Activated T-helper 9 cell treated with anti-CD3 and anti-CD28 coated beads, Interleukin-2, amount 50 U/mL, for 16 hours (primary cell): Measurements from ENCODE around the gene TMEM223.
A peak's percentile ranks its signal among the peaks of the same experiment; 100 is the strongest.
"Not testable (repeated sequence)": the region's sequence is repeated elsewhere in the genome, so short reads cannot be mapped to it uniquely, and the experiment has no call there.

Experiments used
- DNase-seq: peaks from one replicate; pipeline ENCODE4 v3.0.0-alpha.2; 2020; ENCODE audit warnings: low read depth

The TMEM223 gene

GRCh38 chr11:62799486-62799885 is 7.7 kb upstream of the TMEM223 start:
- no peak for DNase-seq

- no peak for DNase-seq
Observed at GRCh38 chr11:62796281-62796680, 4.5 kb upstream of the TMEM223 start.

GRCh38 chr11:62794201-62794775 is 2.5 kb upstream of the TMEM223 start:
- DNase-seq: no peak

DNA sequence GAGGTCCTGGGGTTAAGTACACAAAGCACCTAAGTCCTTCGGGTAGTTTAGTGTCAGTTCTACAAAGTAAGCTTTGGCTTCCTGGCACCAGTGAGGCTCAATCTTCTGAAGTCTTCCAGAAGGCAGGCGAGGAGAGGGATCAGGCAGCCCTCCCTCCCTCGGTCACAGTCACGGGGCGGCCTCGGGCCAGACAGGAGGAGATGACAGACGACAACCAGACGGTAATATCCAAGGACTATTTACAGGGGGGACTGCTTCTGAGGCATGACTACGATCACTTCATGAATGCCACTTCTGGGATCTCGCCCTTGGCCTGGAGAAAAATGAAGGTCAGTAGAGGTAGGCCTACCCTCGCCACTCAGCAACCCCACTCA is 383 bp upstream of the TMEM223 start:
- no peak for DNase-seq

- DNase-seq: no peak
Observed at GRCh38 chr11:62789576-62789975, 2.2 kb downstream of the TMEM223 start.

DNA sequence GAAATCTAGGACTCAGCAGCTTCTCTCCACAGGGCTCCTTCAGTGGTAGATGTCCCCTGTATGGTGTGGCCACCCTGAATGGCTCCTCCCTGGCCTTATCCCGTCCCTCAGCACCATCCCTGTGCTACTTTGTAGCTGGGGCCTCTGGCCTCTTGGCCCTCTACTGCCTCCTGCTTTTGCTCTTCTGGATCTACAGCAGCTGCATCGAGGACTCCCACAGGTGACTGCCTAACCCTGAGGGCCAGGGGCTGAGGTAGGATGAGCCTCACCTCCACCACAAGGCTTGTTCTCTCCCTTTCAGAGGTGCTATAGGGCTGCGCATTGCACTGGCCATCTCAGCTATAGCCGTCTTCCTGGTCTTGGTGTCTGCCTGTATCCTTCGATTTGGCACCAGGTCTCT is 2.8 kb downstream of the TMEM223 start:
- DNase-seq: no peak

- DNase-seq: peak; percentile 95
Observed at GRCh38 chr11:62787005-62787759, 4.6 kb downstream of the TMEM223 start, which contains the start of gene TMEM179B. TMEM179B (plus strand) TSS chr11:62787402; CDS start chr11:62787432, 30 bp downstream.

DNA sequence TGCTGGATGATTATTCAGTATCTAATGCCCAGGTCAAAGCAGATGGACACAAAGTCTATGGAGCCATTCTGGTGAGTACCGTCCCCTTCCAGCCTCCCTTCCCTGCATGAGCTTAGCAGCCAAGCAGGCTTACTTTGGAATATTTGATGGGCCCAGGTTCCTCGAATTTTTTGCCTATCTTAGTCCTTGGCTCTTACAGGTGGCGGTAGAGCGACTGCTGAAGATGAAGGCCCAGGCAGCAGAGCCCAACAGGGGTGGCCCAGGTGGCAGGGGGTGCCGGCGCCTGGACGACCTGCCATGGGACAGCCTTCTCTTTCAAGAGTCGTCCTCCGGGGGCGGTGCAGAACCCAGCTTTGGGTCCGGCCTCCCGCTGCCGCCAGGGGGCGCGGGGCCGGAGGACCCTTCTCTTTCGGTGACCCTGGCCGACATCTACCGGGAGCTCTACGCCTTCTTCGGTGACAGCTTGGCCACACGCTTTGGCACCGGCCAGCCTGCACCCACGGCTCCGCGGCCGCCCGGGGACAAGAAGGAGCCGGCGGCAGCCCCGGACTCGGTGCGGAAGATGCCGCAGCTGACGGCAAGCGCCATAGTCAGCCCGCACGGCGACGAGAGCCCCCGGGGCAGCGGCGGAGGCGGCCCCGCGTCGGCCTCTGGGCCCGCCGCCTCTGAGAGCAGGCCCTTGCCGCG is 5.3 kb downstream of the TMEM223 start:
- peak; percentile 80 for DNase-seq

DNA sequence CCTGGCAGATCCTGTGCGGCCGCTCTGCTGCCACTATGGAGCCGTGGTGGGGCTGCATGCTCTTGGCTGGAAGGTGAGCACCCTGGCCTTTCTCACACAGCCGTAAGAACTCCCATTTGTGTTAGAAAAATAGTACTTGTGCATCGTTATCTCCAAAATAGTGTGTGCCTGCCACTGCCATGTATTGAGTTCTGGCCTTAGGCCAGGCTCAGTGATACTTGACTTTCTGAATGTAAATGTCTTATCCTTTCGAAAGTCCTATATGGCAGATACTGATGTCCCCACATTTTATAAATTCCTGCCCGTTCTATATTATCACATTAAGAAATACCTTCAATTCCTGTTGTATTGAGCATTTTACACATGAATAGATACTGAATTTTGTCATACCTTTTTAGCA is 9.1 kb downstream of the TMEM223 start:
- DNase-seq: no peak

DNA sequence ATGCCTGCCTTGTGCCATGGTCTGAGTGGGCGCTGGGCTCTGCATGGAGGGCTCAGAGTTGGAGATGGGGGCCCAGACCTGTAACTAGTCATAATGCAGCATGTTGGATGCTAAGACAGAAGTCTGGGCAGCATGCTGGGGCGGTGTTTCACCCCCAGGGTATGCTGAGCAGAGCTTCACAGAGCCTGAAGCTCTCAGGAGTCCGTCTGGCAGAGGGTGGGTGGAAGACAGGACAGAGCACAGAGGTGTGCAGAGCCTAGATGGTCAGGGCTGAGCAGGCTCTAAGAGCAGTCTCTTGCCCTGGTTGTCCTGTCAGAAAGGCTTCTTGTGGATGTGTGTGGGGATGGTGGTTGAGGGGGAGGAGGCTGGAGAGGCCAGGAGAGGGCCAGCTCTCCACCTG is 13.4 kb downstream of the TMEM223 start:
- no peak for DNase-seq

- no peak for DNase-seq
Observed at GRCh38 chr11:62777389-62777788, 14.4 kb downstream of the TMEM223 start.

DNA sequence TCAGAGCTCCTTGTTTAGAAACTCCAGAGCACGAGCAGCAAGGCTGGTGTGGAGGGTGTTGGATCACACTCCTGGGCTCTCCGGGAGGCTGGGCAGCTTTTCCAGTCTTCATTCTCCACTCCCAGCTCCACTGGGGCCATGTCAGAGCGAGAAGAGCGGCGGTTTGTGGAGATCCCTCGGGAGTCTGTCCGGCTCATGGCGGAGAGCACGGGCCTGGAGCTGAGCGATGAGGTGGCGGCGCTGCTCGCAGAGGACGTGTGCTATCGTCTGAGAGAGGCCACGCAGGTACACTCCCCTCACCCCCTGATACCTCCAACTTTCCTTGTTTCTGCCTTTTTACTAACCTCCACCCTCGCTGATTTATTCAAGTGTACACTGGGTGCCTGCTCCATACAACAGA is 16.2 kb downstream of the TMEM223 start:
- DNase-seq: no peak

GRCh38 chr11:62774407-62774806 is 17.4 kb downstream of the TMEM223 start:
- no peak for DNase-seq

- DNase-seq: peak; percentile 88
Observed at GRCh38 chr11:62771144-62772021, 20.4 kb downstream of the TMEM223 start, which contains the start of gene TAF6L. TAF6L (plus strand) TSS chr11:62771396; CDS start chr11:62775784, 4,388 bp downstream.

DNA sequence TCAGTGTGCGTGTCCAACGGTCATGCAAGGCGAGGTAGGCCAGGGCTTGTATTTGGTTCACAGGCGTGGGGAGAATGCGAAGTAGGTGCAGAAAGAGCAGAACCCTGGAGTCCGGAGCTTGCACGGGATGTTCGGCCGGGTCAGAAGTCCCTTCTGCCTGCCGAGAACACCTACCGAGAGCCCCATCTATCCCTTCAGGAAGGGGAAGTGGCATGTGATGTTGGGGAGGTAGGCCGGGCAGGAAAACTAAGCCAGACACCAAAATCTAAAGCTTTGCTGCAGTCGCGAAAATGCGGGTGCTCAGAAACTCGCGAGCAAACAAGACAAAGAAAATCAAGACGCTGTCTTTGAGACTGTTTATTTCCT is 21.0 kb downstream of the TMEM223 start:
- no peak for DNase-seq

GRCh38 chr11:62760867-62761227 is 31.0 kb downstream of the TMEM223 start:
- DNase-seq: not testable (repeated sequence)

GRCh38 chr11:62757846-62758788 is 33.7 kb downstream of the TMEM223 start:
- no peak for DNase-seq

DNA sequence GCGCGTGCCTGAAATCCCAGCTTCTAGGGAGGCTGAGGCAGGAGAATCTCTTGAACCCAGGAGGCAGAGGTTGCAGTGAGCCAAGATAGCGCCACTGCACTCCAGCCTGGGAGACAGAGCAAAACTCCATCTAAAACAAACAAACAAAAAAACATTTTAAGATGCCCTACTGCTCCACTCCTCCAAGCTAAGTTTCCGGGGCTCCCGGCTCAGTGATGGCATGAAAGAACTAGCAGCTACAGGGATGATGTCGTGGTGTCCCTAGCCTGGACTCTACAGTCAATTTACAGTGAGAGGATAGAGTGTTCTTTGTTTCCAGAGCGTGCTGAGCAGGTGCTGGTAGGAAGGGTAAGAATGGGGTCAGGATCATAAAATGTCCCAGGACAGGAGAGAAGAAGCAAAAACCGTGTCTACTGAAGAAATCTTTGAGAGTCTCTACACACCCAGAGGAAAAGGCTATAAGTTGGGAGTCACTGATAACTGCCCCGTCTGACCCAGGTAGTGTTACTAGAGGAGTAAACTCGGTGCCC is 36.7 kb downstream of the TMEM223 start:
- no peak for DNase-seq

GRCh38 chr11:62753736-62754603 is 37.8 kb downstream of the TMEM223 start, which contains the start of gene ZBTB3:
ZBTB3 (minus strand) TSS chr11:62754160; CDS start chr11:62753664, 496 bp downstream.
- peak; percentile 92 for DNase-seq
